Uterus (tissue), 4 donors: ENCODE measurements around the gene PRRC2A. TPM values are rescaled to one million over a fixed set of nuclear protein-coding genes. Genes with fewer than 3 reads are reported as not detected.

Source experiments
- DNase-seq, 2 donors: peaks; one replicate each; pipeline ENCODE4 v3.0.0-alpha.2; 2019 to 2020
- H3K27ac ChIP-seq, 2 donors: fragments of 200-600 bp; sonication (generic); 1 replicate in 1 of 2; 2 replicates in 1 of 2; pipeline ENCODE4 v1.5.1; 2016 to 2018
- H3K27me3 ChIP-seq, 2 donors: fragments of 200-600 bp; sonication (generic); one replicate each; pipeline ENCODE4 v1.5.1; 2018 to 2019; ENCODE audit warnings: control low read depth in 1 of 2
- H3K36me3 ChIP-seq, 2 donors: fragments of 200-600 bp; sonication (generic); one replicate each; pipeline ENCODE4 v1.5.1; 2019; ENCODE audit warnings: control low read depth in 1 of 2
- H3K4me1 ChIP-seq, 2 donors: fragments of 200-600 bp; sonication (generic); one replicate each; pipeline ENCODE4 v1.5.1; 2018 to 2019; ENCODE audit warnings: control low read depth in 1 of 2
- H3K4me3 ChIP-seq, 2 donors: fragments of 200-600 bp; sonication (generic); 1 replicate in 1 of 2; 2 replicates in 1 of 2; pipeline ENCODE4 v1.5.1; 2018 to 2019; ENCODE audit warnings: mild to moderate bottlenecking in 1 of 2
- H3K9me3 ChIP-seq, 2 donors: fragments of 200-600 bp; sonication (generic); one replicate each; pipeline ENCODE4 v1.5.1; 2019; ENCODE audit warnings: control low read depth in 1 of 2
- POLR2A ChIP-seq, 2 donors: fragments of 450-650 bp; IDR thresholded peaks; one replicate each; pipeline ENCODE4 v1.6.1; 2016; ENCODE audit warnings: antibody characterized with exemption in 2 of 2, mild to moderate bottlenecking in 1 of 2, moderate library complexity in 1 of 2
- intact Hi-C: fragments of 100-400 bp; cut with DNase I; formaldehyde crosslinking; loops from one replicate; pipeline ENCODE4 v1.15.1; 2023; ENCODE audit warnings: low total_unique reads
- total RNA-seq, 4 donors: library from RNA; depleted of rRNA in 3 of 4; stranded (reverse); fragments of >200 nt in 3 of 4; gene quantifications; one replicate each; pipeline versions ENCODE4 v1.1.0 to v1.2.4, GENCODE V29; 2014 to 2023
- TF ChIP-seq, protein P1 (sequence below), 4 experiments: fragments of 200-600 bp in 2 of 4; fragments of 450-650 bp in 2 of 4; sonication (generic) in 2 of 4; IDR thresholded peaks; one replicate each; pipeline ENCODE4 v1.5.1; 2016 to 2019; ENCODE audit warnings: antibody characterized with exemption in 4 of 4, mild to moderate bottlenecking in 2 of 4, moderate library complexity in 1 of 4
- donor health status: DM: yes; HTN: yes; CAD: no.

The PRRC2A gene
- total RNA-seq, 4 donors from 2014 or later, result 35.4 to 218 (median 48.0) TPM

- Histone ChIP-seq H3K4me1 (no peaks in the 10 kb centered on the region), H3K9me3 (no peaks in the 10 kb centered on the region), H3K27ac (no peak within 1 kb of the TSS), H3K27me3 (no peaks in the 10 kb centered on the region), H3K4me3 (no peak within 1 kb of the TSS), H3K36me3 (no peaks in the 10 kb centered on the region)
- intact Hi-C loops, result no loop called here
- TF ChIP-seq, protein P1, sequence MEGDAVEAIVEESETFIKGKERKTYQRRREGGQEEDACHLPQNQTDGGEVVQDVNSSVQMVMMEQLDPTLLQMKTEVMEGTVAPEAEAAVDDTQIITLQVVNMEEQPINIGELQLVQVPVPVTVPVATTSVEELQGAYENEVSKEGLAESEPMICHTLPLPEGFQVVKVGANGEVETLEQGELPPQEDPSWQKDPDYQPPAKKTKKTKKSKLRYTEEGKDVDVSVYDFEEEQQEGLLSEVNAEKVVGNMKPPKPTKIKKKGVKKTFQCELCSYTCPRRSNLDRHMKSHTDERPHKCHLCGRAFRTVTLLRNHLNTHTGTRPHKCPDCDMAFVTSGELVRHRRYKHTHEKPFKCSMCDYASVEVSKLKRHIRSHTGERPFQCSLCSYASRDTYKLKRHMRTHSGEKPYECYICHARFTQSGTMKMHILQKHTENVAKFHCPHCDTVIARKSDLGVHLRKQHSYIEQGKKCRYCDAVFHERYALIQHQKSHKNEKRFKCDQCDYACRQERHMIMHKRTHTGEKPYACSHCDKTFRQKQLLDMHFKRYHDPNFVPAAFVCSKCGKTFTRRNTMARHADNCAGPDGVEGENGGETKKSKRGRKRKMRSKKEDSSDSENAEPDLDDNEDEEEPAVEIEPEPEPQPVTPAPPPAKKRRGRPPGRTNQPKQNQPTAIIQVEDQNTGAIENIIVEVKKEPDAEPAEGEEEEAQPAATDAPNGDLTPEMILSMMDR (IDR thresholded peaks at IDR 0.05), result no peak
- no peak for TF ChIP-seq POLR2A (IDR thresholded peaks at IDR 0.05)
- DNase-seq, result no peak
Measured at GRCh38 chr6:31614684-31615578, 5.6 kb upstream of the PRRC2A start, which contains the start of gene AIF1. Gene AIF1, plus strand, starts transcription at chr6:31615234. Its CDS starts 96 bp downstream, at chr6:31615330.

DNA sequence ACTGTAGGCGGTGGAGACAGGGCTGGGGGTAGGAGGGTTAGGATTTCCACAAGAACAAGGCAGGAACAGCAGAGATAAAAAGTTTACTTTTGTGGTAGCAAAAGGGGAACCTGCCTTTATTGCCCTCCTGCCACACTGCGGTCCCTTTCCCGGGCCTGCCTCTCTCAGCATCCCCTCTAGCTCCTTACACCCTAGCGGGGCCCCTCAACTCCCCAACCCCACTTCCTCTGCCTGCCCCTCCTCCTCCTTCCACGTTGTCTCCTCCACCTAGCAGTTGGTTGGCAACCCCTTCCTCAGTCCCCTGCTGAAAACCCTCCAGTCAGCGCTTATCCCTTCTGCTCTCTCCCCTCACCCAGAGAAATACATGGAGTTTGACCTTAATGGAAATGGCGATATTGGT lies 4.8 kb upstream of the PRRC2A start:
- Histone ChIP-seq H3K27ac (no peak overlapping the region), H3K4me3 (no peak overlapping the region)

GRCh38 chr6:31617010-31617409 lies 3.5 kb upstream of the PRRC2A start:
- peaks cover 0 to 3% of the 10 kb centered on the region in 2 donors for H3K4me1 ChIP-seq
- intact Hi-C loops, result no loop called here
- TF ChIP-seq, protein P1 (IDR thresholded peaks at IDR 0.05), result no peak
- no peak for TF ChIP-seq POLR2A (IDR thresholded peaks at IDR 0.05)
- no peak for DNase-seq
- no peak overlapping the region for H3K4me3 ChIP-seq
- H3K27ac ChIP-seq, result no peak overlapping the region
- H3K9me3 ChIP-seq, result no peaks in the 10 kb centered on the region
- no peaks in the 10 kb centered on the region for H3K27me3 ChIP-seq
- H3K36me3 ChIP-seq, result no peaks in the 10 kb centered on the region

More for the DNA sequence above, 4.8 kb upstream of the PRRC2A start:
- intact Hi-C loops, result no loop called here
- DNase-seq, result no peak
- Histone ChIP-seq H3K27me3 (no peaks in the 10 kb centered on the region), H3K9me3 (no peaks in the 10 kb centered on the region), H3K4me1 (no peaks in the 10 kb centered on the region), H3K36me3 (no peaks in the 10 kb centered on the region)
- TF ChIP-seq POLR2A (IDR thresholded peaks at IDR 0.05), result no peak
- TF ChIP-seq, protein P1 (IDR thresholded peaks at IDR 0.05), result no peak

GRCh38 chr6:31619805-31620585 lies 520 bp upstream of the PRRC2A start:
- H3K9me3 ChIP-seq, result no peaks in the 10 kb centered on the region
- H3K36me3 ChIP-seq, result no peaks in the 10 kb centered on the region
- intact Hi-C loops, result no loop called here
- TF ChIP-seq, protein P1 (IDR thresholded peaks at IDR 0.05), result peak in 1 of 4 experiments; percentile 29
- peak; percentile 90 to 97 for TF ChIP-seq POLR2A (IDR thresholded peaks at IDR 0.05)
- H3K4me3 ChIP-seq, result peak overlapping the region; percentile 54 to 68
- H3K27me3 ChIP-seq, result no peaks in the 10 kb centered on the region
- H3K27ac ChIP-seq, result peak overlapping the region; percentile 93 to 98
- DNase-seq, result peak; percentile 97 to 99
- peaks cover 0 to 8% of the 10 kb centered on the region in 2 donors for H3K4me1 ChIP-seq
